GM19438 (cell line): Measurements from ENCODE around the gene HBD.

Experiments used
- ATAC-seq: cut with Tn5 transposase; IDR thresholded peaks from one replicate; pipeline ENCODE4 v1.9.1; 2021; ENCODE audit warnings: low read depth; ENCODE audit not compliant: unreplicated experiment

Gene HBD

GRCh38 chr11:5196731-5197130, 37.6 kb downstream of the HBD start:
- ATAC-seq, result no peak

GRCh38 chr11:5196067-5196466, 38.2 kb downstream of the HBD start:
- no peak for ATAC-seq

GRCh38 chr11:5192738-5193137, 41.5 kb downstream of the HBD start:
- no peak for ATAC-seq

- no peak for ATAC-seq
These were observed 46.1 kb downstream of the HBD start for GRCh38 chr11:5188201-5188600.
